PFSK-1 (cell line): ENCODE measurements around the gene S100A2.

Source experiments
- FOXP2 ChIP-seq: optimal IDR thresholded peaks from 2 replicates; pipeline ENCODE3; 2011; ENCODE audit warnings: borderline replicate concordance, control low read depth, inconsistent platforms; ENCODE audit not compliant: insufficient read depth; ENCODE audit errors: extremely low read length, extremely low read depth
- POLR2AphosphoS5 ChIP-seq: IDR thresholded peaks from 2 replicates; pipeline ENCODE4 v1.6.1; 2012; ENCODE audit warnings: low read depth, mild to moderate bottlenecking, control low read depth, low read length, moderate library complexity
- REST ChIP-seq, 2 experiments: IDR thresholded peaks; 2 replicates each; pipeline versions ENCODE4 v1.6.1 to v1.8.0; 2011 to 2012; ENCODE audit warnings: low read depth in 2 of 2, low read length in 2 of 2, control low read depth in 1 of 2, inconsistent platforms in 1 of 2, mild to moderate bottlenecking in 1 of 2, moderate library complexity in 1 of 2; ENCODE audit not compliant: insufficient read depth in 1 of 2
- SIN3A ChIP-seq: IDR thresholded peaks from 2 replicates; pipeline ENCODE4 v1.6.1; 2012; ENCODE audit warnings: mild to moderate bottlenecking, low read length, moderate library complexity, borderline replicate concordance; ENCODE audit not compliant: insufficient read depth
- TAF1 ChIP-seq: IDR thresholded peaks from 2 replicates; pipeline ENCODE4 v1.6.1; 2012; ENCODE audit warnings: low read length, control low read depth, borderline replicate concordance; ENCODE audit not compliant: insufficient read depth

S100A2 gene

GRCh38 chr1:153542956-153543711 lies 22.5 kb downstream of the S100A2 start:
- TF ChIP-seq TAF1 (no peak), REST (IDR thresholded peaks at IDR 0.05; ENCODE audit: insufficient read depth in 1 of 2, low read depth in 2 of 2, low read length in 2 of 2) (no peak), FOXP2 (no peak), POLR2AphosphoS5 (no peak), SIN3A (no peak)

DNA sequence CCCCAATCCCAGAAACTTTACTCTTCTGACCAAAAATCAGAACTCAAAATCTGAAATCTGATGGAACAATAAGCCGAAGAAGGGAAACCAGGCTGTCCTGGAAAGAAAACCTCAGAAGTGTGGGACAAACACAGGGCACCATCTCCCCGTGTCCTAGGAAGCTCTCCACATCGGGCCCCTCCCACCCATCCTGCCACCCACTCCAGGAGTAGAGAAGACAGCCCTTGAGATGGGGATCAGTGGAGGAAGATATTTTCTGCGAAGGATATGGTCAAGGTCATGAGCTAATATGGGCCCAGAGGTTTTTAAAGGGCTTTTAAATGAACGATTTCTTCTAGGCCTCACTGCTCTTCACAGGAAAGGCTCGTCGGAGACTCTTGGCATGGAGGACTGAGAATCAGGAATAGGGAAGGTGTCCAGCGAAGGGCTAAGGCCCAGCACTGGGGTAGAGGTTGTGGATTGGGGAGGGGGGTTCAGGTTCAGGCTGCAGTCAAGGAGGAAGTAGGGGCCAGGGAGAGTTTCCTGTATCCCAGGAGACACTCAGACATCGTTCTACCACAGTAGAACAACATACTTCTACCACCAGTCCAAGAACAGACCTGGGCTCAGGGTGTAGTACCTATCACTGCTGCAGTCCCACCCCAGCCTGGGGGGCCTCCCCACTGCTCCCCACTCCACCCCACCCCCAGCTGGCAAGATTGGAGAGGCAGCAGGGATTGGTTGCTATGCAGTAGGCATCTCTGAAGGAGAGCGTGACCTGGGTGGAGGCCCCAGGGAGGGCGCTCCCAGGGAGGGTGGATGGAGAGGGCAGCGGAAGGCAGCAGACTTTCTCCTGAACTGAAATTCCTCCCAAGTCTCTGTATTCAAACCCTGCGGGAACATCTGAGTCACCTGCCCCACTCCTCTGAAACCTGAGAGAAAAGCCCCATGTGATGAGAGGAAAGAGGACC lies 23.7 kb downstream of the S100A2 start:
- TF ChIP-seq REST (IDR thresholded peaks at IDR 0.05; ENCODE audit: insufficient read depth in 1 of 2, low read depth in 2 of 2, low read length in 2 of 2) (no peak), TAF1 (no peak), POLR2AphosphoS5 (no peak), FOXP2 (no peak), SIN3A (no peak)

DNA sequence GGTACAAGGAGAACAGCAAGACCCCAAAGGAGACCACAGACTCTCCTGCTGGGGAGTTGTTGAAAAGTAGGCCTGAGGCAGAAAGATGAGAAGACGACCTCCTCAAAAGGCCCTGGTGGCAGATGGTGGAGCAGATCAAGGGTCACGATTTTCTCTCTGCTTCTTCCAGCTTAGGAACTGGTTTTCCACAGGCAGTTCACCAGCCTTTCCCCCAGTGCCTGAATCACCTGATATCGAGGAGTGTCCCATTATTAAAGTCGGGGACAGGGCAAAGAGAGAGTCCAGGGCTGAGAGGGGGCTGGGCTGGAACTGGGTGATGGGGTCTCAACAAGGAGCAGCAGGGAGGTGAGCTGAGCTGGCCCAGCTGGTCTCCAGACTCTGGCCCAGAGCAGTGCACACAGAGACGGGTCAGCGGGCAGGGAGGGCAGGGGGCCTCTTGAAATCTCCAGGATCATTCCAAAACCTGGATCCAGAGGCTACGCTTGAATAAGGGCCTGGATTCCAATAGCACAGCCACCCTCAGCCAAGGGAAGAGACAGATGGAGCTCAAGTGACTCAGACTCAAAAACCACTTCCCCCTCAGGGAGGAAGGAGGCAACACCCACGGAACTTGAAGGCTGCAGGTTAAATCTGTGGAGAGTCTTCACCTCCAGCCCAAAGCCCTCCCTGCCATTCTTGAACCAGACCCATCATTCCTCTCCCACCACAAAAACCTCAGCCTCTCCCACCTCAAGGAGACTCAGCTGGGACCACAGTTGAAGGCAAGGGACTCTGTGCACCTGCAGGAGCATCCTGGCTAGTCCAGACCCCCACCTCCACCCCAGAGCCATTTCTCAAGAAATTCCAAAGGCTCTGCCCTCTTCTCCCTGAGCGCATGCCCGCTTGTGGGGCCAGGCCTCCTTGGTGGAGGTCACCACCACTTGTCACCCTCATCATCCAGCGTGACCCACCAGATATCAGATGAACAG lies 25.0 kb downstream of the S100A2 start, which contains the start of gene S100A5:
Gene S100A5 (minus strand): TSS at position 541 of the 968 bp plus-strand sequence. CDS start 743 bp downstream, outside the sequence.
- TF ChIP-seq SIN3A (no peak), REST (IDR thresholded peaks at IDR 0.05; ENCODE audit: insufficient read depth in 1 of 2, low read depth in 2 of 2, low read length in 2 of 2) (no peak), POLR2AphosphoS5 (no peak), TAF1 (no peak), FOXP2 (no peak)

GRCh38 chr1:153539395-153540093 lies 26.1 kb downstream of the S100A2 start:
- TF ChIP-seq SIN3A (no peak), FOXP2 (no peak), REST (IDR thresholded peaks at IDR 0.05; ENCODE audit: insufficient read depth in 1 of 2, low read depth in 2 of 2, low read length in 2 of 2) (no peak), POLR2AphosphoS5 (no peak), TAF1 (no peak)
